Sigmoid colon (tissue), 7 donors: ENCODE results near the gene LPCAT1. TPM values are rescaled to one million over a fixed set of nuclear protein-coding genes. Genes with fewer than 3 reads are reported as not detected.
"Not testable (repeated sequence)": the region's sequence is repeated elsewhere in the genome, so short reads cannot be mapped to it uniquely, and the experiment has no call there.

Experiments
- DNase-seq: peaks from one replicate; pipeline ENCODE4 v3.0.0-alpha.2; 2019
- H3K27ac ChIP-seq, 4 donors: fragments of 200-600 bp; sonication (generic); one replicate each; pipeline ENCODE4 v1.5.1; 2016 to 2019; ENCODE audit warnings: mild to moderate bottlenecking in 1 of 4
- H3K27me3 ChIP-seq, 3 donors: fragments of 200-600 bp; sonication (generic); one replicate each; pipeline ENCODE4 v1.5.1; 2019; ENCODE audit warnings: mild to moderate bottlenecking in 1 of 3
- H3K36me3 ChIP-seq, 4 donors: fragments of 200-600 bp; sonication (generic); one replicate each; pipeline ENCODE4 v1.5.1; 2016 to 2019
- H3K4me1 ChIP-seq, 4 donors: fragments of 200-600 bp; sonication (generic); one replicate each; pipeline ENCODE4 v1.5.1; 2017 to 2019
- H3K4me3 ChIP-seq, 4 donors: fragments of 200-600 bp; sonication (generic); one replicate each; pipeline ENCODE4 v1.5.1; 2017 to 2019; ENCODE audit warnings: mild to moderate bottlenecking in 2 of 4, moderate library complexity in 1 of 4
- H3K9me3 ChIP-seq, 4 donors: fragments of 200-600 bp in 3 of 4; sonication (generic) in 3 of 4; one replicate each; pipeline versions ENCODE4 v1.5.1 to v1.6.1; 2013 to 2019
- CTCF ChIP-seq, 4 experiments: fragments of 450-650 bp in 3 of 4; fragments of 200-600 bp in 1 of 4; IDR thresholded peaks; one replicate each; pipeline ENCODE4 v1.5.1; 2016 to 2019; ENCODE audit warnings: antibody characterized with exemption in 4 of 4, mild to moderate bottlenecking in 3 of 4, moderate library complexity in 2 of 4
- EP300 ChIP-seq, 4 donors: sonication (generic); formaldehyde crosslinking; IDR thresholded peaks; one replicate each; pipeline ENCODE4 v1.6.1; 2017; ENCODE audit warnings: antibody characterized with exemption in 4 of 4
- POLR2A ChIP-seq, 2 donors: fragments of 450-650 bp; IDR thresholded peaks; one replicate each; pipeline ENCODE4 v1.6.1; 2016; ENCODE audit warnings: antibody characterized with exemption in 2 of 2, mild to moderate bottlenecking in 2 of 2, moderate library complexity in 2 of 2
- POLR2AphosphoS5 ChIP-seq, 4 donors: sonication (generic); formaldehyde crosslinking; IDR thresholded peaks; one replicate each; pipeline ENCODE4 v1.6.1; 2017; ENCODE audit warnings: antibody characterized with exemption in 4 of 4
- WGBS, 2 donors: extraction: QIAGEN DNeasy Blood & Tissue Kit; methylation state at CpG; one replicate each; pipeline ENCODE4 v1.1.7; 2013; 5-methylcytosine and 5-hydroxymethylcytosine counted together
- intact Hi-C: fragments of 100-400 bp; cut with DNase I; formaldehyde crosslinking; loops from one replicate; pipeline ENCODE4 v1.15.1; 2023
- polyA plus RNA-seq, 3 donors: library from polyadenylated mRNA; stranded (reverse); fragments of 200-250 nt; gene quantifications; one replicate each; pipeline ENCODE4 v1.2.3, GENCODE V29; 2013
- total RNA-seq, 4 donors: library from RNA; depleted of rRNA; stranded (reverse); fragments of >200 nt; gene quantifications; one replicate each; pipeline ENCODE4 v1.1.0, GENCODE V29; 2016
- donor health status: healthy with polysubstance abuse.
- donor health status: Bipolar disorder and iron deficiency.
- donor health status: healthy.

The LPCAT1 gene
- total and polyA plus RNA-seq, 7 donors, result 4.2 to 35.1 (median 22.2) TPM

DNA sequence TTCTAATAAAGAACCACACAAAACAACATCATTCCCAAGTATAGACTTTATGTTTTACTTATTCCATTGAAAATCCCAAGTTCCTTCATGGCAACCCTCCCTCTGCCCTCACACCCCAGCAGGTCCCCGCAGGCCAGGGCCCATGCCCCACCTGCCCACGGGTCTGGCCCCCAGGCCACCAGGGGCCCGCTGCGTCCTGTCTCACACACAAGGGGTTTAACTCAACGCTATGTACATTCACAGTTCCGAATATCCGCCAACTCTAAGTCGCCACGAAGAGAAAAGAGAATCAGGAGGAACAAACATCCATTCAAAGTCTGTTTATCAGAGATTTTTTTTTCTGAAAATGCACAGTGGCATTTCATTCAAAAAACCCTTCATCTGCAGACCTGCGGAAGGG lies 62.4 kb downstream of the LPCAT1 start:
- no peaks in the 10 kb centered on the region for H3K4me1 ChIP-seq
- no peaks in the 10 kb centered on the region for H3K27me3 ChIP-seq
- no peak for TF ChIP-seq POLR2AphosphoS5 (IDR thresholded peaks at IDR 0.05)
- no peak for TF ChIP-seq POLR2A (IDR thresholded peaks at IDR 0.05)
- no peak for TF ChIP-seq CTCF (IDR thresholded peaks at IDR 0.05)
- TF ChIP-seq EP300 (IDR thresholded peaks at IDR 0.05), result no peak
- peaks cover 5 to 55% (median 19%) of the 10 kb centered on the region in 4 donors for H3K36me3 ChIP-seq
- intact Hi-C loops, result no loop called here
- DNase-seq, result peak; percentile 29
- no peak overlapping the region for H3K4me3 ChIP-seq
- H3K27ac ChIP-seq, result no peak overlapping the region
- 97 to 98% methylated on average over 10 of the region's 10 CpGs for WGBS, 2 donors
- H3K9me3 ChIP-seq, result peaks cover 0 to 5% (median 0%) of the 10 kb centered on the region in 4 donors

GRCh38 chr5:1460054-1460682 lies 63.6 kb downstream of the LPCAT1 start:
- Histone ChIP-seq H3K4me3 (no peak overlapping the region), H3K36me3 (peaks cover 5 to 45% (median 16%) of the 10 kb centered on the region in 4 donors), H3K9me3 (peaks cover 0 to 7% (median 1%) of the 10 kb centered on the region in 4 donors), H3K27me3 (no peaks in the 10 kb centered on the region), H3K27ac (no peak overlapping the region), H3K4me1 (no peaks in the 10 kb centered on the region)
- peak; percentile 33 for DNase-seq
- WGBS, 2 donors, result 84 to 87% methylated on average over 16 of the region's 16 CpGs
- intact Hi-C loops, result no loop called here
- TF ChIP-seq EP300 (IDR thresholded peaks at IDR 0.05) (no peak), POLR2A (IDR thresholded peaks at IDR 0.05) (no peak), POLR2AphosphoS5 (IDR thresholded peaks at IDR 0.05) (no peak), CTCF (IDR thresholded peaks at IDR 0.05) (no peak)

DNA sequence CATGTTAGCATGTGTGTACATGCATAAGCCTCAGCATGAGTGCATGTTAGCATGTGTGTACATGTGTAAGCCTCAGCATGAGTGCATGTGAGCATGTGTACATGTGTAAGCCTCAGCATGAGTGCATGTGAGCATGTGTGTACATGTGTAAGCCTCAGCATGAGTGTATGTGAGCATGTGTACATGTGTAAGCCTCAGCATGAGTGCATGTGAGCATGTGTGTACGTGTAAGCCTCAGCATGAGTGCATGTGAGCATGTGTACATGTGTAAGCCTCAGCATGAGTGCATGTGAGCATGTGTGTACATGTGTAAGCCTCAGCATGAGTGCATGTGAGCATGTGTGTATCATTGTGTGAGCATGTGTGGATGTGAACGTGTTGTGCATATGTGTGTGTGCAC lies 64.3 kb downstream of the LPCAT1 start:
- H3K27ac ChIP-seq, H3K9me3 ChIP-seq, DNase-seq, H3K4me1 ChIP-seq, H3K4me3 ChIP-seq, intact Hi-C loops, H3K27me3 ChIP-seq: not testable (repeated sequence)
- 93 to 99% methylated on average over 2 of the region's 2 CpGs for WGBS, 2 donors
- H3K36me3 ChIP-seq, result peaks cover 5 to 45% (median 16%) of the 10 kb centered on the region in 4 donors

DNA sequence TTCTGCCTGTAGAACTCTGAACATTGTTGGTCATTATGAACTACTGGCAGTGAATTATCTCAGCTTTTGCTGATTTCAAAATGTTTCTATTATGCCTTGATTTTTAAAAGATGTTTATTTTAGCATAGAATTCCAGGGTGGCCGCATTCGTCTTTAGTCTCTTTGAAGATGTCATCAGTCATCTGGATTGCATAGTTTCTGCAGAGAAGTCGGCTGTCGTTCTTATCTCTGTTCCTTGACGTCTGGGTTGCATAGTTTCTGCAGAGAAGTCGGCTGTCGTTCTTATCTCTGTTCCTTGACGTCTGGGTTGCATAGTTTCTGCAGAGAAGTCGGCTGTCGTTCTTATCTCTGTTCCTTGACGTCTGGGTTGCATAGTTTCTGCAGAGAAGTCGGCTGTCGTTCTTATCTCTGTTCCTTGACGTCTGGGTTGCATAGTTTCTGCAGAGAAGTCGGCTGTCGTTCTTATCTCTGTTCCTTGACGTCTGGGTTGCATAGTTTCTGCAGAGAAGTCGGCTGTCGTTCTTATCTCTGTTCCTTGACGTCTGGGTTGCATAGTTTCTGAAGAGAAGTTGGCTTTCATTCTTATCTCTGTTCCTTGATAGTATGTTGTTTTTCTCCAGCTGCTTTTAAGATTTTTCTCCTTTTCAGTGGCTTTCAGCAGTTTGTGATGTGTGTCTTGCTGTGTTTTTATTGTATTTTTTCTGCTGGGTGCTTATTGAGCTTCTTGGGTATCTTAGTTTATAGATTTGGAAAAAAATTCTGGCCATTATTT lies 67.5 kb downstream of the LPCAT1 start:
- H3K27ac ChIP-seq, H3K4me1 ChIP-seq, DNase-seq, H3K4me3 ChIP-seq, intact Hi-C loops, H3K27me3 ChIP-seq: not testable (repeated sequence)
- WGBS, 2 donors, result 89 to 93% methylated on average over 10 of the region's 20 CpGs
- Histone ChIP-seq H3K36me3 (peaks cover 0 to 14% (median 2%) of the 10 kb centered on the region in 4 donors), H3K9me3 (peaks cover 3 to 19% (median 7%) of the 10 kb centered on the region in 4 donors)

GRCh38 chr5:1453613-1454012 lies 70.1 kb downstream of the LPCAT1 start:
- 77 to 86% methylated on average over 2 of the region's 2 CpGs for WGBS, 2 donors
- no peak overlapping the region for H3K27ac ChIP-seq
- no peak overlapping the region for H3K4me3 ChIP-seq
- TF ChIP-seq EP300 (IDR thresholded peaks at IDR 0.05), result no peak
- no peak for TF ChIP-seq POLR2A (IDR thresholded peaks at IDR 0.05)
- TF ChIP-seq CTCF (IDR thresholded peaks at IDR 0.05), result no peak
- no peak for TF ChIP-seq POLR2AphosphoS5 (IDR thresholded peaks at IDR 0.05)
- intact Hi-C loops, result no loop called here
- no peaks in the 10 kb centered on the region for H3K27me3 ChIP-seq
- no peaks in the 10 kb centered on the region for H3K4me1 ChIP-seq
- H3K9me3 ChIP-seq, result peaks cover 3 to 19% (median 7%) of the 10 kb centered on the region in 4 donors
- H3K36me3 ChIP-seq, result no peaks in the 10 kb centered on the region
- DNase-seq, result no peak
